SU-DHL-6 (cell line): Measurements from ENCODE around the gene SCAMP2.
A peak's percentile ranks its signal among the peaks of the same experiment; 100 is the strongest.

Experiments used
- H2AFZ ChIP-seq: fragments of 200-600 bp; sonication (generic); 2 replicates; pipeline ENCODE4 v1.6.1; 2014; ENCODE audit warnings: low read depth, mild to moderate bottlenecking, moderate library complexity, mixed read lengths, antibody characterized with exemption, low read length; ENCODE audit not compliant: severe bottlenecking
- H3F3A ChIP-seq: fragments of 200-600 bp; shearing (Covaris generic); 2 replicates; pipeline ENCODE4 v1.6.0; 2016; ENCODE audit warnings: antibody characterized with exemption, mild to moderate bottlenecking; ENCODE audit not compliant: insufficient read depth
- H3K27ac ChIP-seq: fragments of 200-600 bp; sonication (generic); 2 replicates; pipeline ENCODE4 v1.5.1; 2016; ENCODE audit warnings: low read depth, mild to moderate bottlenecking, low read length, moderate library complexity, mixed read lengths
- H3K27me3 ChIP-seq: fragments of 200-600 bp; sonication (generic), shearing (Covaris generic); 2 replicates; pipeline ENCODE4 v1.6.0; 2014; ENCODE audit warnings: mild to moderate bottlenecking, low read length
- H3K36me3 ChIP-seq: fragments of 200-600 bp; sonication (generic); 2 replicates; pipeline ENCODE4 v1.6.1; 2014; ENCODE audit warnings: mild to moderate bottlenecking, low read length, mixed read lengths
- H3K4me2 ChIP-seq: fragments of 300-600, 200-600 bp; shearing (Covaris generic), sonication (generic); 2 replicates; pipeline ENCODE4 v1.6.0; 2014; ENCODE audit warnings: low read length, low read depth, mild to moderate bottlenecking; ENCODE audit not compliant: poor library complexity, severe bottlenecking
- H3K4me3 ChIP-seq: fragments of 200-600 bp; sonication (generic); 2 replicates; pipeline ENCODE4 v1.5.1; 2014; ENCODE audit warnings: antibody characterized with exemption, low read length, mild to moderate bottlenecking, mixed read lengths; ENCODE audit not compliant: insufficient read depth, poor library complexity, severe bottlenecking
- H3K79me2 ChIP-seq: fragments of 200-600 bp; sonication (generic); 2 replicates; pipeline ENCODE4 v1.6.1; 2014; ENCODE audit warnings: mild to moderate bottlenecking, low read length, moderate library complexity; ENCODE audit not compliant: insufficient read depth
- H3K9ac ChIP-seq: fragments of 200-600 bp; sonication (generic); 2 replicates; pipeline ENCODE4 v1.7.0; 2014; ENCODE audit warnings: mild to moderate bottlenecking, low read length
- H3K9me2 ChIP-seq: fragments of 200-600 bp; sonication (generic); replicated peaks from 2 replicates; pipeline ENCODE4 v1.6.1; 2014; ENCODE audit warnings: low read length; ENCODE audit not compliant: insufficient read depth
- H3K9me3 ChIP-seq: fragments of 200-600 bp; sonication (generic); 2 replicates; pipeline ENCODE4 v1.6.1; 2014; ENCODE audit warnings: low read length, mixed read lengths; ENCODE audit not compliant: insufficient read depth
- H4K20me1 ChIP-seq: fragments of 200-600 bp; sonication (generic); 2 replicates; pipeline ENCODE4 v1.6.1; 2014; ENCODE audit warnings: low read depth, mild to moderate bottlenecking, antibody characterized with exemption, low read length, moderate library complexity, mixed read lengths
- CTCF ChIP-seq: fragments of 200-600 bp; sonication (generic); IDR thresholded peaks from one replicate; pipeline ENCODE4 v1.5.1; 2017; ENCODE audit warnings: antibody characterized with exemption, mild to moderate bottlenecking, low read length, moderate library complexity; ENCODE audit not compliant: insufficient read depth, poor library complexity, severe bottlenecking
- EZH2phosphoT487 ChIP-seq: fragments of 200-600 bp; sonication (generic), shearing (Covaris generic); conservative IDR thresholded peaks from 2 replicates; pipeline ENCODE4 v1.6.1; 2018; ENCODE audit warnings: mild to moderate bottlenecking, antibody characterized with exemption, low read length, moderate library complexity, mixed read lengths

SCAMP2 gene

DNA sequence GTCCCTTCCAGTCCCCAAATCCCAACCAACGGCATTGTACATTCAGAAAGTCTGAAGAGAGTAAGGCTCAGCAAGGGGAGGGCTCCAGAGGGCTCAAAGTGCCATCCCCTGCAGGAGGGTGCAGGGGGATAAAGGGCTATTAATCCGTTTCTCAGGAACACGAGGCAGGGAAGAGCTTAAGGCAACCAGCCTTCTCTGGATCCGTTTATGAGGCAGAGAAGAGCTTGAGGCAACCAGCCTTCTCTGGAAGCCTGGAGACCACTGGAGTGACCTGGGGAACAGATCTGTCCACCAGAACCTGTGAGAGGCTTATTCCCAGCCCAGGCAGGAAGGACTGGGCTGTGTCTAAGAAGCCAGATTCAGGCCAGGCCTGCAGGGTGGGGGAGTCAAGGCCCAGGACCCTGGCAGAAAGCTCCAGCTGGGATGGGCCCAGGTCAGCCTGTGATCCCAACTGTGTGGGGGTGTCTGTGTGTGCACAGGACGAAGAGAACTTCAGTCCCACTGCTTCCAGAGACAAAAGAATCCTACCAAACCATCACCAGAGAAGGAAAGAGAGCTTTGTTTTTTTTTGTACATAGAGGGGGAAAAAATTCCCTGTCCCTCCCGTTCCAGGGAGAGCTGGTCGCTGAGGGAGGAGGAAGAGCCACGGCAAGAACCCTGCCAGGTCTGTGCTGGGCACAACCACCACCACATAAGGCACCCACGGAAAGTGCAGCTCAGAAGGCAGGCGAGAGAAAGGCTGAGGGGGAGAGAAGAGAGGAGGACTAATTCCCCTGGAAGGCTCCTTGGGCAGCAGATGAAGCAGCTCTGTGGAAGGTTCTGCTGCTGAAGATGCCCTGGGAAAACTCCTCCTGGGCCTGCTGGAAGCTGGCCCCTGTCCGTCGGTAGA, 28.6 kb downstream of the SCAMP2 start:
- Histone ChIP-seq H3K9ac (peak overlapping the region; percentile 88; the same call in 1 of the 2 replicates), H3F3A (peaks cover 20% of the 10 kb centered on the region; the same call in 1 of the 2 replicates), H3K27ac (peak overlapping the region; percentile 46), H3K4me2 (no peak overlapping the region), H3K9me3 (no peaks in the 10 kb centered on the region), H3K9me2 (no peaks in the 10 kb centered on the region), H3K4me3 (no peak overlapping the region), H3K36me3 (no peaks in the 10 kb centered on the region), H2AFZ (no peak overlapping the region), H3K79me2 (no peaks in the 10 kb centered on the region), H3K27me3 (no peaks in the 10 kb centered on the region), H4K20me1 (no peaks in the 10 kb centered on the region)
- TF ChIP-seq CTCF (no peak), EZH2phosphoT487 (no peak)

- Histone ChIP-seq H3K4me3 (peak overlapping the region; percentile 58), H3K9me3 (no peaks in the 10 kb centered on the region), H2AFZ (no peak overlapping the region), H3K9ac (peak overlapping the region; percentile 88), H3K27me3 (no peaks in the 10 kb centered on the region), H3K79me2 (no peaks in the 10 kb centered on the region), H3F3A (peaks cover 20% of the 10 kb centered on the region; the same call in 1 of the 2 replicates), H3K9me2 (no peaks in the 10 kb centered on the region), H4K20me1 (no peaks in the 10 kb centered on the region), H3K36me3 (no peaks in the 10 kb centered on the region), H3K27ac (peak overlapping the region; percentile 71), H3K4me2 (peak overlapping the region; percentile 81)
- TF ChIP-seq CTCF (no peak), EZH2phosphoT487 (no peak)
These were observed 29.3 kb downstream of the SCAMP2 start for GRCh38 chr15:74843891-74844299.

GRCh38 chr15:74843445-74843828, 29.7 kb downstream of the SCAMP2 start:
- H3K36me3 ChIP-seq, result no peaks in the 10 kb centered on the region
- no peaks in the 10 kb centered on the region for H4K20me1 ChIP-seq
- no peaks in the 10 kb centered on the region for H3K9me3 ChIP-seq
- H3K9me2 ChIP-seq, result no peaks in the 10 kb centered on the region
- H3K4me3 ChIP-seq, result peak overlapping the region; percentile 58
- H3K27ac ChIP-seq, result peak overlapping the region; percentile 71
- peaks cover 20% of the 10 kb centered on the region; the same call in 1 of the 2 replicates for H3F3A ChIP-seq
- H3K79me2 ChIP-seq, result no peaks in the 10 kb centered on the region
- no peak for TF ChIP-seq CTCF
- TF ChIP-seq EZH2phosphoT487, result no peak
- H3K27me3 ChIP-seq, result no peaks in the 10 kb centered on the region
- H2AFZ ChIP-seq, result peak overlapping the region; percentile 78
- H3K4me2 ChIP-seq, result peak overlapping the region; percentile 81
- peak overlapping the region; percentile 88 for H3K9ac ChIP-seq
